SK-N-SH treated with all-trans-retinoic acid at 6 μM for 48 hours (cell line): ENCODE measurements around the gene CD248.
"Not testable (repeated sequence)": the region's sequence is repeated elsewhere in the genome, so short reads cannot be mapped to it uniquely, and the experiment has no call there.

ENCODE experiments used
- ATAC-seq: fragments of 200-7000 bp; cut with Tn5 transposase; 3 replicates; pipeline ENCODE4 v1.9.1; 2020; ENCODE audit warnings: mild to moderate bottlenecking, moderate library complexity
- ARNTL ChIP-seq: fragments of 450-650 bp; formaldehyde crosslinking; IDR thresholded peaks from 2 replicates; pipeline ENCODE4 v1.5.0; 2020; ENCODE audit warnings: low read depth, mild to moderate bottlenecking, moderate library complexity, borderline replicate concordance
- CREB5 ChIP-seq: fragments of 250-450 bp; sonication (Bioruptor Pico); IDR thresholded peaks from 2 replicates; pipeline ENCODE4 v1.5.1; 2020; ENCODE audit warnings: low read depth, mild to moderate bottlenecking, moderate library complexity
- CSDC2 ChIP-seq: fragments of 250-450 bp; sonication (Bioruptor Pico); IDR thresholded peaks from 2 replicates; pipeline ENCODE4 v1.5.0; 2020; ENCODE audit warnings: mild to moderate bottlenecking, moderate library complexity
- ESRRG ChIP-seq: fragments of 250-450 bp; sonication (Bioruptor Pico); IDR thresholded peaks from 2 replicates; pipeline ENCODE4 v1.6.1; 2021; ENCODE audit warnings: mild to moderate bottlenecking
- GLIS3 ChIP-seq: fragments of 250-450 bp; sonication (Bioruptor Pico); IDR thresholded peaks from 2 replicates; pipeline ENCODE4 v1.5.0; 2020; ENCODE audit warnings: mild to moderate bottlenecking, moderate library complexity
- ISL1 ChIP-seq: fragments of 250-450 bp; sonication (Bioruptor Pico); IDR thresholded peaks from 2 replicates; pipeline ENCODE4 v2.1.2; 2022; ENCODE audit warnings: mild to moderate bottlenecking, moderate library complexity
- OSR1 ChIP-seq: fragments of 250-450 bp; sonication (Bioruptor Pico); IDR thresholded peaks from 2 replicates; pipeline ENCODE4 v1.8.0; 2022; ENCODE audit warnings: moderate library complexity, mild to moderate bottlenecking, inconsistent platforms
- PATZ1 ChIP-seq: fragments of 250-450 bp; sonication (Bioruptor Pico); IDR thresholded peaks from 2 replicates; pipeline ENCODE4 v1.8.0; 2020; ENCODE audit warnings: mild to moderate bottlenecking, moderate library complexity, borderline replicate concordance
- POU6F1 ChIP-seq: fragments of 250-450 bp; sonication (Bioruptor Pico); IDR thresholded peaks from 2 replicates; pipeline ENCODE4 v1.8.0; 2021; ENCODE audit warnings: low read depth, mild to moderate bottlenecking, moderate library complexity, borderline replicate concordance
- RARB ChIP-seq: fragments of 250-450 bp; sonication (Bioruptor Pico); IDR thresholded peaks from 2 replicates; pipeline ENCODE4 v1.8.0; 2021; ENCODE audit warnings: mild to moderate bottlenecking, moderate library complexity
- SNAI2 ChIP-seq: fragments of 250-450 bp; sonication (Bioruptor Pico); IDR thresholded peaks from 2 replicates; pipeline ENCODE4 v1.5.0; 2020; ENCODE audit warnings: mild to moderate bottlenecking, moderate library complexity
- TCF4 ChIP-seq: fragments of 250-450 bp; sonication (Bioruptor Pico); IDR thresholded peaks from 2 replicates; pipeline ENCODE4 v1.8.0; 2021; ENCODE audit warnings: mild to moderate bottlenecking, moderate library complexity, borderline replicate concordance
- TSHZ2 ChIP-seq: fragments of 250-450 bp; sonication (Bioruptor Pico); IDR thresholded peaks from 2 replicates; pipeline ENCODE4 v1.5.0; 2020; ENCODE audit warnings: mild to moderate bottlenecking, moderate library complexity
- ZC3H10 ChIP-seq: fragments of 250-450 bp; sonication (Bioruptor Pico); IDR thresholded peaks from 2 replicates; pipeline ENCODE4 v1.5.1; 2021; ENCODE audit warnings: mild to moderate bottlenecking, moderate library complexity
- ZFP3 ChIP-seq: fragments of 250-450 bp; sonication (Bioruptor Pico); IDR thresholded peaks from 2 replicates; pipeline ENCODE4 v1.5.0; 2020; ENCODE audit warnings: mild to moderate bottlenecking, moderate library complexity
- ZFP30 ChIP-seq: fragments of 450-650 bp; formaldehyde crosslinking; IDR thresholded peaks from 2 replicates; pipeline ENCODE4 v1.5.0; 2022; ENCODE audit warnings: mild to moderate bottlenecking, moderate library complexity
- ZNF565 ChIP-seq: fragments of 450-650 bp; formaldehyde crosslinking; conservative IDR thresholded peaks from 2 replicates; pipeline ENCODE4 v1.5.0; 2020; ENCODE audit warnings: low read depth, mild to moderate bottlenecking, moderate library complexity
- ZNF70 ChIP-seq: fragments of 450-650 bp; formaldehyde crosslinking; IDR thresholded peaks from 2 replicates; pipeline ENCODE4 v1.5.0; 2020; ENCODE audit warnings: mild to moderate bottlenecking, moderate library complexity
- ZNF8 ChIP-seq: fragments of 450-650 bp; formaldehyde crosslinking; IDR thresholded peaks from 2 replicates; pipeline ENCODE4 v1.5.0; 2020; ENCODE audit warnings: mild to moderate bottlenecking, moderate library complexity

The CD248 gene

GRCh38 chr11:66359662-66360087 lies 42.8 kb upstream of the CD248 start (continued):
- TF ChIP-seq CREB5 (CRISPR knock-in tag) (no peak), RARB (CRISPR knock-in tag) (no peak), ZNF8 (no peak), ARNTL (CRISPR knock-in tag) (no peak), ZFP3 (CRISPR knock-in tag) (no peak), OSR1 (CRISPR knock-in tag) (no peak), ESRRG (CRISPR knock-in tag) (no peak), CSDC2 (CRISPR knock-in tag) (no peak), ZFP30 (CRISPR knock-in tag) (no peak), ZC3H10 (CRISPR knock-in tag) (no peak)

- not testable (repeated sequence) for ATAC-seq
Measured at GRCh38 chr11:66350560-66351235, 33.9 kb upstream of the CD248 start.

- TF ChIP-seq GLIS3 (CRISPR knock-in tag) (no peak), SNAI2 (CRISPR knock-in tag) (no peak), RARB (CRISPR knock-in tag) (no peak), PATZ1 (CRISPR knock-in tag) (no peak), TSHZ2 (no peak), POU6F1 (CRISPR knock-in tag) (no peak), ARNTL (CRISPR knock-in tag) (no peak), OSR1 (CRISPR knock-in tag) (no peak), ZNF565 (no peak), ZNF70 (CRISPR knock-in tag) (no peak), ISL1 (CRISPR knock-in tag) (no peak), CSDC2 (CRISPR knock-in tag) (no peak), ZNF8 (no peak), TCF4 (CRISPR knock-in tag) (no peak), CREB5 (CRISPR knock-in tag) (no peak), ZFP30 (CRISPR knock-in tag) (no peak), ZFP3 (CRISPR knock-in tag) (no peak)
Measured at GRCh38 chr11:66349084-66349386, 32.2 kb upstream of the CD248 start.

More at GRCh38 chr11:66349084-66349386, 32.2 kb upstream of the CD248 start:
- no peak for ATAC-seq
